HG03354 (cell line): Measurements from ENCODE around the gene MAP6.

Experiments
- ATAC-seq: cut with Tn5 transposase; IDR thresholded peaks from one replicate; pipeline ENCODE4 v1.9.1; 2021; ENCODE audit warnings: mild to moderate bottlenecking; ENCODE audit not compliant: unreplicated experiment, poor library complexity, severe bottlenecking

MAP6 gene

DNA sequence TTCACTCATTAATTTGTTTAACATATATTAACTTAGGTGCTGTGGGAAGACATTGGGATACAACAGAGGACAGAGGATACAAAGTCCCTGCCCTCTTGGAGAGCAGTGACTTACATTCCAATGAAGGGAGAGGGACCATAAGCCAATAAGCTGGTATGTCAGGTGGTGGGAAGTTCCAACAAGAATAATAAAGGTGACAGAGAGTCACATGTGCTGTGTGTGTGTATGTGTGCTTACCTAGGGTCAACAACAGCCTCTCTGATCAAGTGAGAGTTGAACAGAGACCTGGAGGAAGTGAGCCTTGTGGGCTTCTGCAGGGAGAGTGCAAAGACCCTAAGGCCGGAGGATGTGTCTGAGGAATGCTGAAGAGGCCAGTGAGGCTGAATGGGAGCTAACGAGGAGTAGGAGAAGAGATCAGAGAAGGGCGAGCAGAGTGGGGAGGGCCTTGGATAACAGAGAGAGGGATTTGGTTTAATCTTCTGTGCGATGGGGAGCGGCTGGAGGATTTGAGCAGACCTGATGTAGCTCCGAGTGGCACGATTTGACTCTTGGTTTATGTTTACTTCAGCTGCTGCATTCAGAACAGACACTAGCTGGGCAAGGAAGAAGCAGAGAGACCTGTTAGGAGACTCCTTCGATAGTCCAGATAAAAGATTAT lies 35.3 kb downstream of the MAP6 start:
- no peak for ATAC-seq

DNA sequence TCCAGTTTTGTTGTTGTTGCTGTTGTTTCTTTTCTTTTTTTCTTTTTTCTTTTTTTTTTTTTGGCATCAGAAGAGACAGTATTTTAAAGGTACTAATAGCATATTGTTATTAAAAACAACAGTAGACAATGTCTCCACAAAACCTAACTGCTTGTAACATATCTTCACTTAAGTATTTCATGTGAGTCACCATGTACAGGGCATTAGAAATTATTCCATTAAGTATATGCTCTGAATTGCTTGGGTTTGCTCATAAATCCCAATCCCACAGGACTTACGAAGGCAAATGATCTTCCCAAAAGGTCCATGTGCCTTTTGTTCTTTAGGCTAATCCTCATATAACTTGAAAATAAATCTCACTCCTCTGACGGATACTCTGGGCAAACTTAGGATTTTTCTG lies 35.9 kb downstream of the MAP6 start:
- ATAC-seq, result no peak

DNA sequence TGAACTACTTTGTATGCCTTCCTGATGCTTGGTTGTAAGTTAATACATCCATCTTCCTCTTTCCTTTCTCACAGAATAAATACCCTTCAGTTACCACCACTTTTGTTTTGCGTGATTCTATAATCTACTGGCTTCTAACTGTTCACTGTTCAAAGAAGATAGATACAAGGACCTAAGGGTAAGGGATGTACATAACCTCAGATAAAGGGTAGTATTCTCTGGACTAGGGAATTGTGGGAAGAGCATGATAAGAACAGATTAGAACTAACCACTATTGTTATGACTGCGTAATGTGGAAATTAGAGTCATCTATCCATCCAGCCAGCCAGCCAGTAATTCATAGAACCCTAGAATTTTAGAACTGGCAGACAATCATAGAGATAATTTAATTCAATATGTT lies 36.4 kb downstream of the MAP6 start:
- ATAC-seq, result no peak

GRCh38 chr11:75631086-75631730 lies 37.6 kb downstream of the MAP6 start:
- ATAC-seq, result no peak

DNA sequence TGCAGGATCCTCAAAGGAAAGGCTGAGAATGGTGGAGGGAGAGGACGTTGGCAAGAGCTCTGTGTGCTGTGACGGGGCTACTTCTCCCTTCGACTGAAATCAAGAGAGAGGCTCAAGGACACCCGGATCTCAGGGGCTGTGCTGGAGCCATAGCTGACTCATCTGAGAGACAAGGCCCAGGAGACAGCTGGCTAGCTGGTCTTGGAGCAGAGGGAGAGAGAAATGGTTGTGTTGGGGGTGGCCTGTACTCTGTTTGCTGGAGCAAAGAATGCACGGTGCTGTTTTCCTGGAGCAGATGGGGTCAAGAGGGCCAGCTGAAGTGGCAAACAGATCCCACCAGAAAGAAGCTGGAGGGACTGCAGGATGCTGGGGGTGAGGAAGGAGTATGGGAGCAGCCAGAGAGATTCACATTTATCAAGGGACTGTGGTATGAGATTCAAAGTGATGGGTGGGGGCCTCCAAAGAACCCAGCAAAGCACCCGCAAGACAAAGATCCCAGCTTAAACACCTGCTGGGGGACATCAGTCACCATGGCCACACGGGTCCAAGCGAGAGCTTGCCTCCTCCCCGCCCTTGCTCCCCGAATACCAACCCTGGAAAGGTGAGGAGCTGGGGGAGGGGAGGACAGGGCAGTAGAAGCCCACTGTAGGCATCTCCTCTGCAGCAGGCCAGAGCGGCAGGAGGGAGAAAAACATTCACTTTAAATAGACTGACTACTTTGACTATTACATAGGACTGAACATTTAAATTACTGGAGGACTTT lies 40.8 kb downstream of the MAP6 start:
- ATAC-seq, result no peak

GRCh38 chr11:75626889-75627529 lies 41.8 kb downstream of the MAP6 start:
- ATAC-seq, result no peak

DNA sequence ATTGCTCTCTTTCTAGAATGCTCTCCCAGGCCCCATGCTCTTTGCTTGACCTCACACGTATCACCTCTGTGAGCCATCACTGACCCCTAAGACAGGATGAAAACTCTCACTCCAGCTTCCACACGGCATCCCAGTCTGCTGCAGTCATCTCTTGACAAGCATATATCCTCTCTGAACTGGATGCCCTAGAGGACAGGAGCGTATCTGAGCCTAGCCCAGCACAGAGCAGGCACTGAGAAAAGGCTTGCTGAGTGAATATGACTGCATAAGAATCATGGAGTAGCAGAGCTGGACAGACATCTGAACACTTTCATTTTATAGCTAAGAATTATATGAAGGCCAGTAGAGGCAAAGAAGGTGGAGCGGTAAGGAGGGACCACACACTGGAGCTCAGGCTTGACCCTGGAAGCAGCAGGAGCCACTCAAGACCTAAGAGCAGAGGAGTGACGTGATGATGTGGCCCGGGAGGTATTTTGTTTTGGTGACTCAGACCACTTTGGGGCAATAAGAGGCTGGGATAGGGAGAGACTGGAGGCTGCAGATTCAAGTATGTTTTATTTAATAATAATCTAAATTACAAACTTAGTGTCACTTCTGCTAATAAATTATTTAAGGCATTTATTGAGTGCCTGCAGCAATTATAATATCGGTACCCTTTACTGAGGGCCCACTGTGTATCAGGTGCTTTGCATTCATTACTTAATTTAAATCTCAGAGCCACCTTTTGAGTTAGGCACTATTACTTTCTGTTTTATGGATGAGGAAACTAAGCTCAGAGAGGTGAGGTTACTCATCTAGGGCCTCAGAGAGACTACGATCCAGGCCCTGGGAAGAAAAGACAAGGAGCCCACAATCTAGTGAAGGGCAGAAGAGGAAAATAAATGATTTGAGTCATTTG lies 42.6 kb downstream of the MAP6 start:
- no peak for ATAC-seq

- ATAC-seq, result no peak
These were observed 43.8 kb downstream of the MAP6 start for GRCh38 chr11:75625021-75625420.

- no peak for ATAC-seq
These were observed 52.6 kb downstream of the MAP6 start for GRCh38 chr11:75616281-75616680.

DNA sequence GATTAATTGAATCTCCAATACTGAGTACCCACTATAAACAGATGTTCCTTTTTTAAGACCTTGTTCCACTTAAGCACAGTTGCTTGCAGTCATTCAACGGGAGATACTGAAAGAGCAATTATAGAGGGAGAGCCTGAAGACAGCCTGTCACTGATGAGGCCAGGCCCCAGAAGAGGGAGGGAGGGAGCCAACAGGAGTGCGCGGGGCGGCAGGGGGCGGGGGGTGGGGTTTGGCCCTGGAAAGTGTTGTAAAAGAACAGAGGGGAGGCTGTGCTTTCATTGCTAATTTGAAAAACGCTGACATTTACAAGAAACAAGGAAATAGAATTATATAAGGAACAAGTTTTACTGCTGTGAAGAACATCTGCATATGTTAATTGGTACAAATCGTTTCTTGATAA lies 53.1 kb downstream of the MAP6 start:
- no peak for ATAC-seq

DNA sequence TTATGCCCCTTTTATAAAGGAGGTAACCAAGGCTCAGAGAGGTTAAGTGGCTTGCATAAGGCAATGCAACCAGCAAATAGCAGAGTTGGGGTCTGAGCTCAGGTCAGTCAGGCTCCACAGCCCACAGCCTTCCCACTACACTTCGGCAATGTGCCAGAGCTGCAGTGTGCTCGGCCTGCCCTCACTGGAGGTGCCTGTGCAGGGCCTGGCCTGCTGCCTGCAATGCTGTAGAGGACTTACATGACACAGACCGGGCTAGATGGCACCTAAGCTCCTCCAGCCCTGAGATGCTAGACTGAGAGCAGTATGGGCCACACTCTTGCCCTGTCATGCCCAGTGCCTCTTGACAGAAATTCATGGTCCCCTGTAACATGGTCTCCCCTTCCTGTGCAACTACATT lies 57.0 kb downstream of the MAP6 start:
- ATAC-seq, result no peak

GRCh38 chr11:75606099-75606498 lies 62.7 kb downstream of the MAP6 start:
- no peak for ATAC-seq

DNA sequence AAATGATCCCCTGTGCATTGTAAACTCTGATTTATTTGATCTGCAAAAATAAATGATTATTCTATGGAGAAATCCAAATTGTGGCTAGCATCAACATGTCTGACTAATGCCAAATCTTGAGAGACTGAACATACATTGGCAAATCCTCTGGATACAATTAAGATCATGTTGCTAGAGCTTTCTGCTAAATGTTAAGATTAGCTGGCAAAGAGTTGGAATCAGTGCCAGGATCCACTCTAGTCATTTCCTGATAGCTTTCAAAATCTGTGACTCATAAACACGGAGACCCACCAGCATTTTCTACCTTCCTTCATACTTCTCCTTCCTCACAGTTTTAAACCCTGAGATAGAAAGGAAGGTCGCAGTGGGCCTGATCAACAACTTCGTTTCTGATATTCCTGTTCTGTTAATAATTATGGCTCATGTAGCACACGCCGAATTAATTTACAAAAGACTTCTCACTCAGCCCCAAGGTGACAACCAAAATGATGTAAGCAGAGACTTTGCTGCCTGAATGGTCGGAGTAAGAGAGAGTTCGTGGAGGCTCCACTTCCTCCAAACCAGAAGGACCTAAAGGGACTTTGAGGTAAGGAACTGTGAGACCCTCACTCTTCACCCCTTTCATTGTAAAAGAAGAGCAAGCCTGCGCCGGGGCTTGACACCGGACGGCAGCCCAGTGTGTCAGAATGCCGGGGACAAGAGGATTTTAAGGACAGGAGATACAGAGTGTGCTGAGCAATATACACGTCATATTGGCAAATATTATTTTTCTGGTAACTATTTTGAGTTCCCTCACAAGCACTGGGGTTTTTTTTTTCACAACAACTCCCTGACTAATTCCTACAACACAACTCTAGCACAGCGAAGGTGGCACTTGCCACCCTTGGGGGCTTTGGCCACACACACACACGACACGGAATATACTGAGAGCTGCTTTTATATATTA lies 64.8 kb downstream of the MAP6 start:
- ATAC-seq, result no peak

DNA sequence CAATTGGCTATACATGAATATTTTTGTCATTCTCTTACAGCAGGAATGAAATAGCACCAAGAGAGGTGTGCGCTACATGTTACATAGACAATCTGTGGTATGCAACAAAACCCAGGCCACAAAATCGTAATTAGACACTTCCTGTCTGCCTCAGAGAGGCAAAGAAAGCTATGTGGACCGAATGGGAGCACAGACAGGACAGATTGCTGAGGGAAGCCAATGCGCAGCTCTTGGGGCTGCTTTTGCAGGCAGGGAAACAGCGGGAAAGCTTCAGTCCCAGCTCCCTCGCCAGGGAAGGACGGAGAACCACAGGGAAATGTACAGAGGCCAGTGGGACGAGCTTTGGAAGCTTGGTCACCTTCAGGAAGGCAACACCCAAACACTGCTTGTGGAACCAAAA lies 65.9 kb downstream of the MAP6 start:
- ATAC-seq, result no peak

- ATAC-seq, result no peak
These were observed 67.3 kb downstream of the MAP6 start for GRCh38 chr11:75601494-75601893.

GRCh38 chr11:75600356-75600755 lies 68.5 kb downstream of the MAP6 start:
- no peak for ATAC-seq

GRCh38 chr11:75598900-75599299 lies 69.9 kb downstream of the MAP6 start:
- no peak for ATAC-seq

- ATAC-seq, result no peak
These were observed 70.6 kb downstream of the MAP6 start for GRCh38 chr11:75598264-75598663.

- no peak for ATAC-seq
These were observed 71.2 kb downstream of the MAP6 start for GRCh38 chr11:75597636-75598035.
